Right ventricle myocardium inferior (tissue), 1 donor: Measurements from ENCODE around the gene VAV3. TPM values are rescaled to one million over a fixed set of nuclear protein-coding genes. Genes with fewer than 3 reads are reported as not detected.
A peak's percentile ranks its signal among the peaks of the same experiment; 100 is the strongest.
"Not testable (repeated sequence)": the region's sequence is repeated elsewhere in the genome, so short reads cannot be mapped to it uniquely, and the experiment has no call there.

Experiments
- ATAC-seq: fragments of 200-7000 bp; cut with Tn5 transposase; one replicate; pipeline ENCODE4 v1.9.1; 2020; ENCODE audit warnings: mild to moderate bottlenecking, moderate library complexity
- DNase-seq: peaks from one replicate; pipeline ENCODE4 v3.0.0; 2021; ENCODE audit errors: missing footprints
- intact Hi-C: fragments of 100-400 bp; cut with DNase I; formaldehyde crosslinking; loops from one replicate; pipeline ENCODE4 v1.11.0; 2022
- total RNA-seq: library from RNA; stranded (reverse); fragmentation: NEBNext Ultra II Directional; extraction: Animal tissue kit (Norgen Biotek cat#: 25700); gene quantifications from one replicate; pipeline ENCODE4 v1.2.1, GENCODE V29; 2021
- donor health status: DM: no; HTN: yes; CAD: no; lungs with severe emphysema.

VAV3 gene
- total RNA-seq, 1 donor from 2014 or later, result 1.7 TPM

- no peak for ATAC-seq
- no peak for DNase-seq
- intact Hi-C loops, result no loop called here
These were observed 64.7 kb downstream of the VAV3 start for GRCh38 chr1:107900090-107900945.

- ATAC-seq, result no peak
- intact Hi-C loops, result no loop called here
- DNase-seq, result no peak
These were observed 65.3 kb downstream of the VAV3 start for GRCh38 chr1:107899655-107900054.

- ATAC-seq (no peak), DNase-seq (no peak)
- intact Hi-C loops, result no loop called here
These were observed 67.3 kb downstream of the VAV3 start for GRCh38 chr1:107897438-107898345.

- no peak for DNase-seq
- intact Hi-C loops, result no loop called here
- ATAC-seq, result no peak
These were observed 68.0 kb downstream of the VAV3 start for GRCh38 chr1:107896936-107897335.

GRCh38 chr1:107896401-107896800 lies 68.6 kb downstream of the VAV3 start:
- ATAC-seq (no peak), DNase-seq (no peak)
- intact Hi-C loops, result no loop called here

- ATAC-seq (no peak), DNase-seq (no peak)
- intact Hi-C loops, result no loop called here
These were observed 69.4 kb downstream of the VAV3 start for GRCh38 chr1:107895403-107896191.

- DNase-seq, result no peak
- intact Hi-C loops, result no loop called here
- no peak for ATAC-seq
These were observed 70.4 kb downstream of the VAV3 start for GRCh38 chr1:107894605-107895004.

GRCh38 chr1:107893350-107893749 lies 71.6 kb downstream of the VAV3 start:
- intact Hi-C loops, DNase-seq, ATAC-seq: not testable (repeated sequence)

GRCh38 chr1:107889524-107889923 lies 75.5 kb downstream of the VAV3 start:
- DNase-seq, result no peak
- intact Hi-C loops, result no loop called here
- no peak for ATAC-seq

GRCh38 chr1:107883562-107883961 lies 81.4 kb downstream of the VAV3 start:
- ATAC-seq (no peak), DNase-seq (no peak)
- intact Hi-C loops, result no loop called here

GRCh38 chr1:107879927-107880326 lies 85.1 kb downstream of the VAV3 start:
- no peak for DNase-seq
- no peak for ATAC-seq
- intact Hi-C loops, result no loop called here

GRCh38 chr1:107879346-107879745 lies 85.6 kb downstream of the VAV3 start:
- DNase-seq (no peak), ATAC-seq (no peak)
- intact Hi-C loops, result no loop called here

GRCh38 chr1:107877745-107878144 lies 87.2 kb downstream of the VAV3 start:
- intact Hi-C loops, result no loop called here
- peak; percentile 53 for DNase-seq
- ATAC-seq, result peak; percentile 56

GRCh38 chr1:107877092-107877491 lies 87.9 kb downstream of the VAV3 start:
- DNase-seq (no peak), ATAC-seq (peak; percentile 50)
- intact Hi-C loops, result no loop called here

GRCh38 chr1:107875689-107876088 lies 89.3 kb downstream of the VAV3 start:
- intact Hi-C loops, result no loop called here
- no peak for ATAC-seq
- no peak for DNase-seq

GRCh38 chr1:107874221-107874620 lies 90.8 kb downstream of the VAV3 start:
- ATAC-seq (no peak), DNase-seq (no peak)
- intact Hi-C loops, result no loop called here

- intact Hi-C loops, result no loop called here
- ATAC-seq, result no peak
These were observed 93.1 kb downstream of the VAV3 start for GRCh38 chr1:107871687-107872395.

GRCh38 chr1:107871259-107871658 lies 93.7 kb downstream of the VAV3 start:
- ATAC-seq, result no peak
- DNase-seq, result no peak
- intact Hi-C loops, result no loop called here

More at GRCh38 chr1:107871687-107872395, 93.1 kb downstream of the VAV3 start:
- DNase-seq, result no peak
